GM12873 (cell line): ENCODE results near the gene PIKFYVE.

ENCODE experiments used
- TF ChIP-seq, protein P1 (sequence below): IDR thresholded peaks from 2 replicates; pipeline ENCODE4 v1.5.1; 2012; ENCODE audit warnings: low read depth, mild to moderate bottlenecking, moderate library complexity, low read length, control low read depth; ENCODE audit not compliant: insufficient read depth; ENCODE audit errors: missing control alignments

The PIKFYVE gene

DNA sequence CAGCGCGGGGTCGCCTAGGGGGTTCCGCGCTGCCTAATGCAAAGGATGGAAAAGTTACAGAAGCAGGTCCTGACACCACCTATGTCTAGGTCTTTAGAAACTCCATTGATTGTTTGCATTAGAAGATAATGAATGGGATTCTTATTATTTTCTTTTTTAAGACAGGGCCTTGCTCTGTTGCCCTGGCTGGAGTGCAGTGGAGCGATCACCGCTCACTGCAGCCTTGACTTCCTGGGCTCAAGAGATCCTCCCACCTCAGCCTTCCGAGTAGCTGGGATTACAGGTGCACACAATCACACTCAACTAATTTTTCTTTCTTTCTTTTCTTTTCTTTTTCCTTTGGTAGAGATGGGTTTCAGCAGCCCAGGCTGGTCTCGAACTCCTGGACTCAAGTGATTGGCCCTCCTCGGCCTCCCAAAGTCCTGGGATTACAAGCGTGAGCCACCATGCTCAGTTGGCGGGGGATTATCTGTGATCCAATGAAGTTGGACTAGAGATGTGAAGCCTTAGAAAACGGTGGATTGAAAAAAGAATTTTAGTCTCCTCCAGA, 10.4 kb upstream of the PIKFYVE start:
- TF ChIP-seq, protein P1, sequence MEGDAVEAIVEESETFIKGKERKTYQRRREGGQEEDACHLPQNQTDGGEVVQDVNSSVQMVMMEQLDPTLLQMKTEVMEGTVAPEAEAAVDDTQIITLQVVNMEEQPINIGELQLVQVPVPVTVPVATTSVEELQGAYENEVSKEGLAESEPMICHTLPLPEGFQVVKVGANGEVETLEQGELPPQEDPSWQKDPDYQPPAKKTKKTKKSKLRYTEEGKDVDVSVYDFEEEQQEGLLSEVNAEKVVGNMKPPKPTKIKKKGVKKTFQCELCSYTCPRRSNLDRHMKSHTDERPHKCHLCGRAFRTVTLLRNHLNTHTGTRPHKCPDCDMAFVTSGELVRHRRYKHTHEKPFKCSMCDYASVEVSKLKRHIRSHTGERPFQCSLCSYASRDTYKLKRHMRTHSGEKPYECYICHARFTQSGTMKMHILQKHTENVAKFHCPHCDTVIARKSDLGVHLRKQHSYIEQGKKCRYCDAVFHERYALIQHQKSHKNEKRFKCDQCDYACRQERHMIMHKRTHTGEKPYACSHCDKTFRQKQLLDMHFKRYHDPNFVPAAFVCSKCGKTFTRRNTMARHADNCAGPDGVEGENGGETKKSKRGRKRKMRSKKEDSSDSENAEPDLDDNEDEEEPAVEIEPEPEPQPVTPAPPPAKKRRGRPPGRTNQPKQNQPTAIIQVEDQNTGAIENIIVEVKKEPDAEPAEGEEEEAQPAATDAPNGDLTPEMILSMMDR, result no peak

DNA sequence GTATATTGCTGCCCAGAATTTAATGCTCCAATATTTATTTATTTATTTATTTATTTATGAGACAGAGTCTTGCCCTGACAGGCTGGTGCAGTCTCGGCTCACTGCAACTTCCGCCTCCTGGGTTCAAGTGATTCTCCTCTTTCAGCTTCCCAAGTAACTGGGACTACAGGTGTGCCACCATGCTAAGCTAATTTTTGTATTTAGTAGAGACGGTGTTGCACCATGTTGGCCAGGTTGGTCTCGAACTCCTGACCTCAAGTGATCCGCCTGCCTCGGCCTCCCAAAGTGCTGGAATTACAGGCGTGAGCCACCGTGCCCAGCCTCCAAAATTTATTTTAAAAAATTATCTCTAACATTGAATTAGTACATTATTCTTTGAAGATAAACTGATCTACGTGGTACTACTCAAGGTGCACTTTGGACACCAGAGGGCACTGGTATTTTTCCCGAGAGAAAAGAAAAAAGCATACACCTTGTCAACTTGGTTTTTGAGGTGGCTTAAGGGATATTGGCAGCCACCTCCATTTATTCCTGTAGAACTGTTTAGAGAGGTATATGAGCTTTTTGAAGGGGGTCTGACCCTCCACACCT, 9.8 kb upstream of the PIKFYVE start:
- TF ChIP-seq, protein P1, result peak; percentile 39

DNA sequence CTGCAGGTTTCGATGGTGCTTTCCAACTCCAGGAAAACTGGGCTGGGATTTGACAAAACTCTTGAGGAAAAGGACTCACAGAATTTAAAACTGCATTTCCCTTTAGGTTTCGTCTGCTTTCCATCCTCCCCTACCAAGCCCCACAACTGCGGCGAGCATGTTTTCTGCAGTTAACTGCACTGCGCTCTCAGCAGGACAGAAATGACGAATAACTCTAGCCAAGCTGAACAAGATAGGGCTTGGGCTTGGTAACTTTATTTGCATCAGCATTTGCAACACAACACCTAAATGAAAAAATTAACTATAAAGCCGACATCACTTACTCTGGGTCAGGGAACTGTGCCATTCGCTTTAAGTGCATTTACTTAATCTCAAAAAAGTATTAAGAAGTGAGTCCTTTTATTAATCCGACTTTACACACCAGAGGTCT, 669 bp upstream of the PIKFYVE start:
- TF ChIP-seq, protein P1, result no peak

DNA sequence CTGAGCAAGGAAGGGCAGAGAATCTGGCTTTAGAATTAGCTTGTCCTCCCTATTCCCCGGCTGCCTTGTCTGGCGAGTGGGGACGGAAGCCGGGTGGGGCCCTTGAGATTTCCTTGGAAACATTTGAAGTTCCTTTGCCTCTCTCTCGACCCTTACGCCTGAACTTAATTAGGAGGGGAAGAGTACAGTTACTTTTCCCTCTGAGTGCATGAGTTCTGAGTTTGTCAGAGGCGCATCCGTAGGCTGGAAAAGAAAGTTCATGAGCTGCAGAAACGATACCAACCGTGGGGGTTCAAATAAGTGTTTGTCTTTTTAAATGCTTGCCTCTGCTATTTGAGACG, 468 bp downstream of the PIKFYVE start:
- TF ChIP-seq, protein P1, result no peak

DNA sequence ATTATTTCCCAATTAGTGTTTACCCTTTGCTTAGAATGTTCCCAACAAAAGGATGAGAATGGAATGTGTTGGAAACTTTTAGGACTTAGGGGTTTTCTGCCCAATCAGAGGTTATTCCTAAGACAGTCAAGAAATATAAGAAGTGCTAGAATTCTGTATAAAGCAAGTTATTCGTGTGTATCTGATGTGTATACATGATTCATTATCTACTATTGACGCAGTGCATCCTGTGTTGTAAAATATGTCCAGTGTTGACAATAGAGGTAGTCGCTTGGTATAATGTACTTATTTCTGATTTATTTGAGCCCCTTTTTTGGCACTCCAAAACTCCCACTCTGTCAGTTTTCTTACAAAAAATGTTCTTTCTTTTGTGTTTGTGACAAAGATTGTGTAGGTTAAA, 881 bp downstream of the PIKFYVE start:
- TF ChIP-seq, protein P1, result no peak

DNA sequence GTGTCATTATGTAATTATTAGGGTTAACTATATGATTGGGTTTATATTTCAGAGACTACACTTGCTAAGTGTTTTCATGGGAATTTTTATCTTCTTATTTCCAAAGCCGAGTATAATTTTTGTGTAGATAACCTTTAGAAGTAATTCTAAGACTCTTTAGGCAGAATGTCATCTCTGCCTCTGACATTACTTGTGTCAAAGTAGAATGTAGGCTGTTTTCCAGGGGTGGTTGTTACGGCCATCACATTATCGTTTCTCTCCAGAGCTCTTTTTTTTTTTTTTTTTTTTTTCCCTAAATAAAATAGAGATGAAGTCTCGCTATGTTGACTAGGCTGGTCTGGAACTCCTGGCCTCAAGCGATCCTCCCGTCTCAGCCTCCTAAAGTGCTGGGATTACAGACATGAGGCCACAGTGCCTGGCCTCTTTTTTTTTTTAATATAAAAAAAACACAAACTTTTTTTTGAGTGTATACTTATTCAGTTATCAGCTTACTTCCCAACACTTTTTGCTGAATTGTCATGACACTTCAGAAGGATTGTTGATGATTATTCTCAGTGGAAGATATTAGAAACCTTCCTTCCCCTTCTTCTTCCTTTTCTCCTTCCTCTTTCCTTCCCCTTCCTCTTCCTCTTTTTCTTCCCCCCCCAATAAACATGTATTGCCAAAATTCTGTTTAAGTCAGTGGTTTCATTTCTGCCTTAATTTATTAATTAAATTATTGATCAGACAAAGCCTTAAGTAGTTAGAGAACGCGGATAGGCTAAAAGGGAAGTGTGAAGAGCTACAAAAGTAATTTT, 2.3 kb downstream of the PIKFYVE start:
- TF ChIP-seq, protein P1, result no peak

DNA sequence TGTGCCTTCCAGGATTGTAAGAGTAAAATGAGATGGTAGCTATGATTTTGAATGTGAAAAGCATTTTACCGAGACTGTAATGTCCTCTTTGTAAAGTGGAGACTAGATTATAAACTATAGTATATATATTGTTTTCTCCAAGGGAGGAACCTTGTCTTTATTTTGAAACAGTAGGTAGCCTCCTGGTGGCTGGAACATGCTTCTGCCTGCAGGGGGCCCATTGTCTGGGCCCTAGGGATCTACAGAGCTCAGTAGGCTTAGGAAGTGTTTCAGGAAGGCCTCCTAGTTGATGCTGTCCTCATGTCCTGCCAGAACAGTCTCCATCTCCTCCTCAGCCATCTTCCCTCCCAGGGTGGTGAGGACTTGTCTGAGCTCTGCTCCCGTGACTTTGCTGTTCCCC, 3.0 kb downstream of the PIKFYVE start:
- TF ChIP-seq, protein P1, result peak; percentile 33
